ENCODE data around the gene TRIO.

Gene TRIO

GRCh38 chr5:14250748-14251701, 107.9 kb downstream of the TRIO start:
- DNase-seq (ENCODE audit: low spot score) = no peak
- ChIA-PET CTCF (no interaction called here), POLR2A (ENCODE audit: low non-redundant PET) (no interaction called here)
- no peak for TF ChIP-seq CTCF (conservative IDR thresholded peaks at IDR 0.05; ENCODE audit: low read depth)
- H3K27ac ChIP-seq = no peak overlapping the region

DNA sequence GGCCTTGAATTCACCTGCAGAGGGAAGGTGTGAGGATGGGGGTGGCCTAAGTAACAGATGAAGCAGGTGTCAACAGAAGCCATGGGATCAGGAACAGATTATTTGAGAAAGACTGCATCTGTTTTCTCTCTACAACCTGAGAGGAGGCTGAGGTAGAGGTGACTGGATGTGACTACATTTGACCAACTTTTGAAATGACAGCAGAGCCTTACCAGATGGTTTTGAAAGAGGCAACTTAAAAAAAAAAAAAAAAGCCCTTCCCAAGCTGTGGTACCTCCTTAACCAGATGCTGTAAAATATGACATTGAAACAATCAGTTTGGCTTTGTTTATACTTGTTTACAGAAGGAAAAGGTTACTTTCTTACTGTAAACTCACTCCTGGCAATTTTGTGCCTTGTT, 108.6 kb downstream of the TRIO start:
- no peak for DNase-seq (ENCODE audit: low spot score)
- ChIA-PET POLR2A (ENCODE audit: low non-redundant PET) (no interaction called here), CTCF (no interaction called here)
- H3K27ac ChIP-seq = no peak overlapping the region
- TF ChIP-seq CTCF (conservative IDR thresholded peaks at IDR 0.05; ENCODE audit: low read depth) = no peak

- ChIA-PET POLR2A (ENCODE audit: low non-redundant PET) (no interaction called here), CTCF (no interaction called here)
- no peak overlapping the region for H3K27ac ChIP-seq
- no peak for TF ChIP-seq CTCF (conservative IDR thresholded peaks at IDR 0.05; ENCODE audit: low read depth)
- no peak for DNase-seq (ENCODE audit: low spot score)
Observed at GRCh38 chr5:14252793-14253192, 109.7 kb downstream of the TRIO start.

DNA sequence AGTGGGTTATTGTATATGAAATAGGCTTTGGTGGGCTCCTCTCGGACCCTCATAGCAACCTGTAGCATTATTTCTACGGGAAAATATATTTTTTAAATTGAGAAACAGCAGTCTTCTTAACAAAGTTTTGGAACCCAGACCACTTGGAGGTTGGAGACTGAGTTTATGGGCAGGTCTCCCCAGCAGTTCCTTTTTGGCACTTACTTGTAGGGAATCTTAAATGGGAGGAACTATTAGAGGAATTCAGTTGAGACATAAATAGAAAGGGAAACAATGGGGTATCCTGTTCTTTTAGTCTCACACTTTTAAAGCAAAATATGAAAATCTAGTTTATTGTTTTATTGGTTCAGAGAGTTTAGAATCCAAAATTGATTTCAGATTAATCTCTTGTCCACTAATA, 111.5 kb downstream of the TRIO start:
- POLR2A ChIA-PET (ENCODE audit: low non-redundant PET) = no interaction called here
- CTCF ChIA-PET = no interaction called here

GRCh38 chr5:14256026-14256690, 113.0 kb downstream of the TRIO start:
- ChIA-PET POLR2A (ENCODE audit: low non-redundant PET) (no interaction called here), CTCF (no interaction called here)
- no peak for TF ChIP-seq CTCF (conservative IDR thresholded peaks at IDR 0.05; ENCODE audit: low read depth)
- no peak overlapping the region for H3K27ac ChIP-seq
- DNase-seq (ENCODE audit: low spot score) = no peak

More for the DNA sequence above, 111.5 kb downstream of the TRIO start:
- no peak overlapping the region for H3K27ac ChIP-seq
- TF ChIP-seq CTCF (conservative IDR thresholded peaks at IDR 0.05; ENCODE audit: low read depth) = no peak
- no peak for DNase-seq (ENCODE audit: low spot score)

- no peak for TF ChIP-seq CTCF (conservative IDR thresholded peaks at IDR 0.05; ENCODE audit: low read depth)
- DNase-seq (ENCODE audit: low spot score) = no peak
- ChIA-PET CTCF (no interaction called here), POLR2A (ENCODE audit: low non-redundant PET) (no interaction called here)
- H3K27ac ChIP-seq = no peak overlapping the region
Observed at GRCh38 chr5:14256756-14257393, 113.7 kb downstream of the TRIO start.

All from RWPE1 (cell line).